Endothelial cell of umbilical vein (primary cell): Measurements from ENCODE around the gene GAS2L3. TPM values are rescaled to one million over a fixed set of nuclear protein-coding genes. Genes with fewer than 3 reads are reported as not detected.

Source experiments
- polyA plus RNA-seq, 4 experiments: library from polyadenylated mRNA; depleted of rRNA in 3 of 4; stranded (reverse) in 3 of 4; unstranded in 1 of 4; fragments of >200 nt; gene quantifications; 2 replicates each; pipeline versions ENCODE4 v1.2.1 to v1.2.3, GENCODE V29; 2011 to 2012; ENCODE audit warnings: missing spikeins in 1 of 4
- small RNA-seq: library from RNA; depleted of rRNA; stranded (forward); fragments of <200 nt; gene quantifications from one replicate; pipeline ENCODE3, GENCODE V24; 2012; ENCODE audit warnings: low replicate concordance, low read depth; ENCODE audit not compliant: insufficient read depth, insufficient read length
- total RNA-seq: library from RNA; stranded (reverse); gene quantifications from 2 replicates; pipeline ENCODE4 v1.2.3, GENCODE V29; 2021

Gene GAS2L3
- total and polyA plus RNA-seq, 2 donors (not counting 3 experiments of a cell fraction or from before 2014, with no cell fraction given): 6.5 to 47.1 TPM

Small RNA genes lying within 50 kb of the gene (small RNA-seq; reads per million reads assigned to genes)
- not detected for gene AC010200.2

Other genes with a start within 250 kb of the GAS2L3 start
- gene SLC17A8, start 216.6 kb upstream of the GAS2L3 start, total RNA-seq: not detected in 2 replicates
- gene SLC17A8, start 216.6 kb upstream of the GAS2L3 start, polyA plus RNA-seq: not detected in 2 replicates
- not detected in 2 replicates for gene NR1H4, start 99.8 kb upstream of the GAS2L3 start, total RNA-seq
- gene NR1H4, start 99.8 kb upstream of the GAS2L3 start, polyA plus RNA-seq: not detected in 2 replicates
- 0.12 TPM in 1 of 2 replicates, not detected in the other for gene ANO4, start 221.1 kb downstream of the GAS2L3 start, total RNA-seq
- gene ANO4, start 221.1 kb downstream of the GAS2L3 start, polyA plus RNA-seq: 0.25 and 0.29 TPM in 2 replicates